ENCODE data around the gene SEC22A.

DNA sequence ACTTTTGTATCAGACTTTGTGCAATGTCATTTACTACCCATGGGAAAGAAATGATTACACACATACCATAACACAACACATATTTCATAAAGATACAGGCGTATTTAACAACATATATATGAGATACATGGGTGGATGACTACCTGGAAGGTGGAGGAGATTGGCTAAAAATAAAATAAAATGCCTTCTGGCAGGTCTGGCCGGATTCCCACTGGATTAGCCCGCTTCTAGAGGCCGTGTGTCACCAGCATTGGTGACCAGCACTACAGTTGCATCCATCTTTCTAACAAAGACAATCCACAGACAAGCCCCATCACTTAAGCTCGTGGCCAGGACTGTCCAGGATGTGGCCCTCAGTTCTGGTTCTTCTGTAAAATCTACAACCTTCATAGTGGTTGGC is 21.0 kb upstream of the SEC22A start:
- TF ChIP-seq REST (IDR thresholded peaks at IDR 0.05; ENCODE audit: insufficient read depth in 1 of 2, low read depth in 2 of 2, low read length in 2 of 2) (no peak), TAF1 (IDR thresholded peaks at IDR 0.05; ENCODE audit: borderline replicate concordance, insufficient read depth, low read length) (no peak), POLR2AphosphoS5 (IDR thresholded peaks at IDR 0.05; ENCODE audit: low read depth, low read length) (no peak), FOXP2 (optimal IDR thresholded peaks at IDR 0.05; ENCODE audit: borderline replicate concordance, extremely low read depth, extremely low read length, insufficient read depth) (no peak)

Measured in PFSK-1 (cell line).